Activated B cell treated with CpG ODN at 0.5 μM for 24 hours (primary cell): Measurements from ENCODE around the gene ADGRG4. TPM values are rescaled to one million over a fixed set of nuclear protein-coding genes. Genes with fewer than 3 reads are reported as not detected.

ENCODE experiments used
- ATAC-seq: fragments of 200-7000 bp; cut with Tn5 transposase; one replicate; pipeline ENCODE4 v1.10.0; 2021; ENCODE audit warnings: low read depth, mild to moderate bottlenecking, moderate library complexity
- CTCF ChIA-PET: fragments of 350-600 bp; sonication (Branson Sonifier 250); formaldehyde crosslinking; loops from one replicate; lab custom pipeline; 2021; ENCODE audit warnings: antibody characterized with exemption; lab: Charles Lee
- POLR2A ChIA-PET: fragments of 350-600 bp; sonication (Branson Sonifier 250); formaldehyde crosslinking; loops from one replicate; lab custom pipeline; 2021; ENCODE audit warnings: antibody characterized with exemption; lab: Charles Lee
- DNase-seq: peaks from one replicate; pipeline ENCODE4 v3.0.0; 2022
- H3K27ac Mint-ChIP-seq: one replicate; pipeline ENCODE4 v1.8.0; 2020; ENCODE audit warnings: mixed read lengths
- H3K27me3 Mint-ChIP-seq: one replicate; pipeline ENCODE4 v1.8.0; 2021; ENCODE audit warnings: mixed read lengths
- H3K36me3 Mint-ChIP-seq: one replicate; pipeline ENCODE4 v1.8.0; 2021; ENCODE audit warnings: low read depth, mixed read lengths
- H3K4me1 Mint-ChIP-seq: one replicate; pipeline ENCODE4 v1.8.0; 2021; ENCODE audit warnings: mixed read lengths
- H3K4me3 Mint-ChIP-seq: one replicate; pipeline ENCODE4 v1.8.0; 2020; ENCODE audit warnings: mild to moderate bottlenecking, mixed read lengths
- H3K9me3 Mint-ChIP-seq: one replicate; pipeline ENCODE4 v1.8.0; 2020; ENCODE audit warnings: mixed read lengths
- intact Hi-C: fragments of 100-400 bp; cut with micrococcal nuclease; formaldehyde crosslinking; loops from one replicate; pipeline ENCODE4 v1.15.1; 2024
- total RNA-seq: library from RNA; stranded (reverse); gene quantifications from 2 replicates; pipeline ENCODE4 v1.2.3, GENCODE V29; 2022
- TF ChIP-seq, protein P1 (sequence below): fragments of 200-600 bp; IDR thresholded peaks from one replicate; pipeline ENCODE4 v1.8.0; 2022; ENCODE audit warnings: antibody characterized with exemption, mild to moderate bottlenecking

ADGRG4 gene
- total RNA-seq, 1 donor from 2014 or later: not detected

GRCh38 chrX:136322064-136322463, 21.3 kb downstream of the ADGRG4 start:
- Mint-ChIP-seq H3K9me3 (no peaks in the 10 kb centered on the region), H3K36me3 (no peaks in the 10 kb centered on the region), H3K4me3 (no peak overlapping the region), H3K27me3 (no peaks in the 10 kb centered on the region), H3K4me1 (no peaks in the 10 kb centered on the region), H3K27ac (no peak overlapping the region)
- POLR2A ChIA-PET: no interaction called here
- no peak for ATAC-seq
- no peak for DNase-seq
- intact Hi-C loops: no loop called here
- TF ChIP-seq, protein P1, sequence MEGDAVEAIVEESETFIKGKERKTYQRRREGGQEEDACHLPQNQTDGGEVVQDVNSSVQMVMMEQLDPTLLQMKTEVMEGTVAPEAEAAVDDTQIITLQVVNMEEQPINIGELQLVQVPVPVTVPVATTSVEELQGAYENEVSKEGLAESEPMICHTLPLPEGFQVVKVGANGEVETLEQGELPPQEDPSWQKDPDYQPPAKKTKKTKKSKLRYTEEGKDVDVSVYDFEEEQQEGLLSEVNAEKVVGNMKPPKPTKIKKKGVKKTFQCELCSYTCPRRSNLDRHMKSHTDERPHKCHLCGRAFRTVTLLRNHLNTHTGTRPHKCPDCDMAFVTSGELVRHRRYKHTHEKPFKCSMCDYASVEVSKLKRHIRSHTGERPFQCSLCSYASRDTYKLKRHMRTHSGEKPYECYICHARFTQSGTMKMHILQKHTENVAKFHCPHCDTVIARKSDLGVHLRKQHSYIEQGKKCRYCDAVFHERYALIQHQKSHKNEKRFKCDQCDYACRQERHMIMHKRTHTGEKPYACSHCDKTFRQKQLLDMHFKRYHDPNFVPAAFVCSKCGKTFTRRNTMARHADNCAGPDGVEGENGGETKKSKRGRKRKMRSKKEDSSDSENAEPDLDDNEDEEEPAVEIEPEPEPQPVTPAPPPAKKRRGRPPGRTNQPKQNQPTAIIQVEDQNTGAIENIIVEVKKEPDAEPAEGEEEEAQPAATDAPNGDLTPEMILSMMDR: no peak
- CTCF ChIA-PET: no interaction called here

DNA sequence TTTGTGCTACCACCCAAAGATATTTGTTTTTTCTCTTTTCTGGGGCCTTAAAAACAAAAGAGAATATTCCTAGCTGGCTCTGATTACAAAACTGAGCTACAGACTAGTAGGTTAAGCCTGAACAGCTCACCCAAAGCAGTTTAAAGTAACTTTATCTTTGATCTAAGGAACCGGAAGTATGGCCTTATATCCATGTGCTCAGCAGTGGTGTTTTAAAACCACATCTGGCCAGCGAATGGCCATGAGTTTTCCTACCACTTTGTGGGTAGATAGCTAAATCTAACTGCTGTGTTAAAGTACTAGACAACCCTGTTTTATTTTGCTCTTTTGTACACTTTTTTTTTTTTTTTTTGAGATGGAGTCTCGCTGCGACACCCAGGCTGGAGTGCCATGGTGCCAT, 24.6 kb downstream of the ADGRG4 start:
- ATAC-seq (no peak), DNase-seq (no peak)
- no peaks in the 10 kb centered on the region for H3K9me3 Mint-ChIP-seq
- H3K4me3 Mint-ChIP-seq: no peak overlapping the region
- ChIA-PET CTCF (no interaction called here), POLR2A (no interaction called here)
- TF ChIP-seq, protein P1: no peak
- no peaks in the 10 kb centered on the region for H3K27me3 Mint-ChIP-seq
- H3K27ac Mint-ChIP-seq: no peak overlapping the region
- intact Hi-C loops: no loop called here
- H3K4me1 Mint-ChIP-seq: no peaks in the 10 kb centered on the region
- H3K36me3 Mint-ChIP-seq: no peaks in the 10 kb centered on the region

GRCh38 chrX:136328933-136329332, 28.2 kb downstream of the ADGRG4 start:
- Mint-ChIP-seq H3K9me3 (no peaks in the 10 kb centered on the region), H3K27me3 (no peaks in the 10 kb centered on the region), H3K27ac (no peak overlapping the region), H3K4me1 (no peaks in the 10 kb centered on the region), H3K36me3 (no peaks in the 10 kb centered on the region), H3K4me3 (no peak overlapping the region)
- ChIA-PET CTCF (no interaction called here), POLR2A (no interaction called here)
- no peak for DNase-seq
- TF ChIP-seq, protein P1: no peak
- ATAC-seq: no peak
- intact Hi-C loops: no loop called here

GRCh38 chrX:136336623-136337022, 35.9 kb downstream of the ADGRG4 start:
- ChIA-PET CTCF (no interaction called here), POLR2A (no interaction called here)
- H3K4me3 Mint-ChIP-seq: no peak overlapping the region
- TF ChIP-seq, protein P1: no peak
- H3K36me3 Mint-ChIP-seq: no peaks in the 10 kb centered on the region
- intact Hi-C loops: no loop called here
- H3K27me3 Mint-ChIP-seq: peaks cover 5% of the 10 kb centered on the region
- ATAC-seq: no peak
- H3K4me1 Mint-ChIP-seq: no peaks in the 10 kb centered on the region
- H3K9me3 Mint-ChIP-seq: no peaks in the 10 kb centered on the region
- DNase-seq: no peak
- no peak overlapping the region for H3K27ac Mint-ChIP-seq

DNA sequence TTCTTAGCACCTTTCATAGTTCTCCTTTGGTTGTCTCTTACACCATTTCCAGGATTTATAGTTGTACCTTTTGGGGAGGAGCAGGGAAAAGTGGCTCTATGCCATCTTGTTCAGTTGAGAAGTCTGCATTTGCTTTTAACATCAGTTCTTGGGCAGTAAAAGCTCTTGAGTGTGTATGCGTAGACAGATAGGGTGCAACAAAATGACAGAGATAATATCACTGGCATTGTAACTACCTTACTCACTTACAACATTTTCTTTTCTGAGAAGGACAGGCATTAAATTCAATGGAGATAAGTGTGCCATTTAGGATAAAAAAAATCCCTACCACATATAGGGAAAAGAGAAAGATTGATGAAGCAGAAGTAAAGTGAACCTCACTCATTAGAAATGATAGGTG, 38.9 kb downstream of the ADGRG4 start:
- intact Hi-C loops: no loop called here
- ATAC-seq: no peak
- H3K4me3 Mint-ChIP-seq: no peak overlapping the region
- no peaks in the 10 kb centered on the region for H3K4me1 Mint-ChIP-seq
- POLR2A ChIA-PET: no interaction called here
- no peaks in the 10 kb centered on the region for H3K9me3 Mint-ChIP-seq
- no peaks in the 10 kb centered on the region for H3K36me3 Mint-ChIP-seq
- CTCF ChIA-PET: no interaction called here
- no peak for DNase-seq
- TF ChIP-seq, protein P1: no peak
- no peak overlapping the region for H3K27ac Mint-ChIP-seq
- peaks cover 5% of the 10 kb centered on the region for H3K27me3 Mint-ChIP-seq
